GM12892 (cell line): ENCODE data around the gene MT1HL1.

Experiments used
- POLR2A ChIP-seq: IDR thresholded peaks from 2 replicates; pipeline ENCODE4 v1.6.1; 2011; ENCODE audit warnings: low read depth, low read length, control low read depth
- POLR2AphosphoS5 ChIP-seq: IDR thresholded peaks from 2 replicates; pipeline ENCODE4 v1.6.1; 2011; ENCODE audit warnings: low read depth, low read length, control low read depth
- TAF1 ChIP-seq: IDR thresholded peaks from 2 replicates; pipeline ENCODE4 v1.6.1; 2011; ENCODE audit warnings: low read depth, mild to moderate bottlenecking, control low read depth, low read length, borderline replicate concordance

DNA sequence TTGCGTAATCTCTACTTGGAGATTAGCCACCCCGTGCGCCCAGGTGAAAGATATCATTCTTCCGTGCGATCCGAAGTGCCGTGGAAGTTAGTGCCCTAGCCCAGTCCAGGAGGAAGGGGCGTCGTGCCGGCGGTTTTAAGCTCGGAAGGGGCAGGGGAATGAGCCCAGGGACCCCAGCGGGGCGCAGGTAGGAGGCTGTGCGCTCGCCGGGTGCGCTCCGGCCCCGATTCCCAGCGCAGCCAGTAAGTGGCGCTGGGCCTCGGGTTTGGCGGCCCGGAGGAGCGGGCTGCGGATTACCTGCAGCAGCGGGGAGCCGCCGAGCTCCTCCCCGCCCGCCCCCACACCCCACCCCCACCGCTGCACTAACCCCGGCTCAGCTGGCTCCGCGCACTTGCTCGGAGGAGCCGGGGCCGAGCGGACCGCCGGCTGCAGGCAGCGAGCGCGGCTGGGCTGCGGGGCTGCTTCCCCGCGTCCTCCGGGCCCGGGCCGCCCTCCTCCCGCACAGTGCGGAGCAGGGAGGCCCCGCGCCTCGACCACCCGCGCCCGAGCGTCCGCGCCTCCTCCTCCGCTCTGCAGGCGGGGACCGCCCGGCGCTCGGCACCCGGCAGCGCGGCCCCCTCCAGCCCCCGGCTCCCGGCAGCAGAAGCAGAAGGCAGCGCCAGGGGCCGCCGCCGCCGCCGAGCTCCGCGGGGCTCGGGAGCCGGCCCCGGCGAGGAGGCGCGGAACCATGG lies 37.7 kb upstream of the MT1HL1 start, which contains the start of gene RYR2:
- TF ChIP-seq POLR2A, result no peak
- TF ChIP-seq POLR2AphosphoS5, result no peak
- no peak for TF ChIP-seq TAF1
